Ascending aorta (tissue), 2 donors: ENCODE results near the gene RAPGEF4. TPM values are rescaled to one million over a fixed set of nuclear protein-coding genes. Genes with fewer than 3 reads are reported as not detected.

Experiments used
- DNase-seq, 2 donors: peaks; one replicate each; pipeline ENCODE4 v3.0.0-alpha.2; 2019; ENCODE audit warnings: low spot score in 2 of 2
- H3K27ac ChIP-seq, 2 donors: fragments of 200-600 bp; sonication (generic); one replicate each; pipeline ENCODE4 v1.5.1; 2016 to 2017; ENCODE audit warnings: mild to moderate bottlenecking in 1 of 2
- H3K27me3 ChIP-seq: fragments of 200-600 bp; sonication (generic); one replicate; pipeline ENCODE4 v1.5.1; 2017
- H3K36me3 ChIP-seq, 2 donors: fragments of 200-600 bp; sonication (generic); one replicate each; pipeline ENCODE4 v1.5.1; 2016
- H3K4me1 ChIP-seq, 2 donors: fragments of 200-600 bp; sonication (generic); one replicate each; pipeline ENCODE4 v1.5.1; 2016 to 2017; ENCODE audit warnings: mild to moderate bottlenecking in 1 of 2
- H3K4me3 ChIP-seq, 2 donors: fragments of 200-600 bp; sonication (generic); one replicate each; pipeline ENCODE4 v1.5.1; 2016 to 2017; ENCODE audit warnings: mild to moderate bottlenecking in 1 of 2
- H3K9me3 ChIP-seq, 2 donors: fragments of 200-600 bp; sonication (generic); one replicate each; pipeline ENCODE4 v1.5.1; 2016
- intact Hi-C: fragments of 100-400 bp; cut with DNase I; formaldehyde crosslinking; loops from one replicate; pipeline ENCODE4 v1.15.1; 2023
- total RNA-seq: library from RNA; depleted of rRNA; stranded (reverse); fragments of >200 nt; gene quantifications from one replicate; pipeline ENCODE4 v1.1.0, GENCODE V29; 2016
- TF ChIP-seq, protein P1 (sequence below), 3 experiments: fragments of 200-600 bp in 2 of 3; fragments of 450-650 bp in 1 of 3; sonication (generic) in 2 of 3; IDR thresholded peaks; one replicate each; pipeline ENCODE4 v1.5.1; 2016 to 2019; ENCODE audit warnings: antibody characterized with exemption in 3 of 3, mild to moderate bottlenecking in 1 of 3, moderate library complexity in 1 of 3

The RAPGEF4 gene
- total RNA-seq, 1 donor from 2014 or later: 79.9 TPM

DNA sequence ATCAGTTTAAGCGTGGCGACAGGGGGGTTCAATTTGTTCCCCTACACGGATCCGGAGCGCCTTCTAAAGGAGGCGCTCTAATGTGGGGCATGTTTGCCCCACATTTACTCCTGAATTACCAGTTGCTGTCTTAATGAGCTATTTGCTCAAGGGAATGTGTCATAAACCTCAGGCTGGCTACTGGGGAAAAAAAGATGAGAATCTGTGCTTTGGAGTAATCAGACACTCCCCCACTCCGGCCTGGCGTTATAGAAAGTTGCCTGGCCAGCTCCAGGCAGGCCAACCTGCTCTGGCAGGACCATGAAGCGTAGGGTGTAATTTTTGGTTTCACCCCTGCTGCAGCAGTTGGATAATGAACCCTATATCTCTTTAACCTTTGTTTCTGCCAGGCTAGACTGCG, 309.0 kb downstream of the RAPGEF4 start:
- no peaks in the 10 kb centered on the region for H3K36me3 ChIP-seq
- no peak overlapping the region for H3K4me3 ChIP-seq
- no peak for DNase-seq
- TF ChIP-seq, protein P1, sequence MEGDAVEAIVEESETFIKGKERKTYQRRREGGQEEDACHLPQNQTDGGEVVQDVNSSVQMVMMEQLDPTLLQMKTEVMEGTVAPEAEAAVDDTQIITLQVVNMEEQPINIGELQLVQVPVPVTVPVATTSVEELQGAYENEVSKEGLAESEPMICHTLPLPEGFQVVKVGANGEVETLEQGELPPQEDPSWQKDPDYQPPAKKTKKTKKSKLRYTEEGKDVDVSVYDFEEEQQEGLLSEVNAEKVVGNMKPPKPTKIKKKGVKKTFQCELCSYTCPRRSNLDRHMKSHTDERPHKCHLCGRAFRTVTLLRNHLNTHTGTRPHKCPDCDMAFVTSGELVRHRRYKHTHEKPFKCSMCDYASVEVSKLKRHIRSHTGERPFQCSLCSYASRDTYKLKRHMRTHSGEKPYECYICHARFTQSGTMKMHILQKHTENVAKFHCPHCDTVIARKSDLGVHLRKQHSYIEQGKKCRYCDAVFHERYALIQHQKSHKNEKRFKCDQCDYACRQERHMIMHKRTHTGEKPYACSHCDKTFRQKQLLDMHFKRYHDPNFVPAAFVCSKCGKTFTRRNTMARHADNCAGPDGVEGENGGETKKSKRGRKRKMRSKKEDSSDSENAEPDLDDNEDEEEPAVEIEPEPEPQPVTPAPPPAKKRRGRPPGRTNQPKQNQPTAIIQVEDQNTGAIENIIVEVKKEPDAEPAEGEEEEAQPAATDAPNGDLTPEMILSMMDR (IDR thresholded peaks at IDR 0.05): no peak
- H3K27me3 ChIP-seq: no peaks in the 10 kb centered on the region
- no peak overlapping the region for H3K27ac ChIP-seq
- H3K9me3 ChIP-seq: no peaks in the 10 kb centered on the region
- intact Hi-C loops: no loop called here
- H3K4me1 ChIP-seq: peaks cover 0 to 3% of the 10 kb centered on the region in 2 donors

DNA sequence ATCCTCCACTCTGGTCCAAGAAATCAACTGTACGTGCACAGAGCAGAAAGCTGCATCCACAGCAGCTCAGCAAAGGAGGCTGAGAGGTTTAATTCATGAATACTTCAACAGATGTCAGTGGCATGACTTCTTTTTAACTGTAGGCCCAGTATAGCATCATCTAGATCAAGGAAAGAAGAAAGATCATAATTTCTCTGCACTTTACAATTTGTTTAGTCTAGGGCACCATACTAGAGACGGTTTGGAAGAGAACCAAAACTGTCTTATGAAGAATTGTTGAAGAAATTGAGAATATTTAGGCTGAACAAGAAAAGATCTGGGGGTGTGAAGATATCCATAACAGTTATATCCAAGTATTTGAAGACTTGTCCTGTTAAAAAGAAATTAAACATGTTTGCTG, 309.5 kb downstream of the RAPGEF4 start:
- Histone ChIP-seq H3K36me3 (no peaks in the 10 kb centered on the region), H3K4me3 (no peak overlapping the region), H3K27ac (no peak overlapping the region), H3K4me1 (peaks cover 0 to 6% of the 10 kb centered on the region in 2 donors), H3K9me3 (no peaks in the 10 kb centered on the region), H3K27me3 (no peaks in the 10 kb centered on the region)
- TF ChIP-seq, protein P1 (IDR thresholded peaks at IDR 0.05): no peak
- intact Hi-C loops: no loop called here
- no peak for DNase-seq

DNA sequence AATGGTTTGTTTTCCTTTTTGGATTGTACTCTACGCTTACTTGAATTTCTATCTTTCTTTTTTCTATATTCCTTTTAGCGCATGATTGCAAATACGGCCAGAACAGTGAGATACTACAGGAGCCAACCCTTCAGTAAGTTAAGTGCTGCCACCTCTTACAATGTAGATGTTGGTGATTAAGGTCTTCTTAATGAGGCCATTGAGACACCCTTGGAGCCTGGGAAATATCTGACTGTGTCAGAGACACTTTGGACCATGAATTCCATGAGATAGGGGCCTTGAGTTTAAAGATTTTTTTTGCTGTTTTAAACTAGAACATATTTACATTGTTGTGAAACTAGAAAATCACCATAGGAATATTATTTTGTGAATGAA, 312.9 kb downstream of the RAPGEF4 start:
- Histone ChIP-seq H3K4me1 (peaks cover 0 to 6% of the 10 kb centered on the region in 2 donors), H3K4me3 (no peak overlapping the region), H3K36me3 (no peaks in the 10 kb centered on the region), H3K27ac (peak overlapping the region; percentile 16 to 59), H3K27me3 (no peaks in the 10 kb centered on the region), H3K9me3 (no peaks in the 10 kb centered on the region)
- no peak for DNase-seq
- intact Hi-C loops: no loop called here
- TF ChIP-seq, protein P1 (IDR thresholded peaks at IDR 0.05): no peak

DNA sequence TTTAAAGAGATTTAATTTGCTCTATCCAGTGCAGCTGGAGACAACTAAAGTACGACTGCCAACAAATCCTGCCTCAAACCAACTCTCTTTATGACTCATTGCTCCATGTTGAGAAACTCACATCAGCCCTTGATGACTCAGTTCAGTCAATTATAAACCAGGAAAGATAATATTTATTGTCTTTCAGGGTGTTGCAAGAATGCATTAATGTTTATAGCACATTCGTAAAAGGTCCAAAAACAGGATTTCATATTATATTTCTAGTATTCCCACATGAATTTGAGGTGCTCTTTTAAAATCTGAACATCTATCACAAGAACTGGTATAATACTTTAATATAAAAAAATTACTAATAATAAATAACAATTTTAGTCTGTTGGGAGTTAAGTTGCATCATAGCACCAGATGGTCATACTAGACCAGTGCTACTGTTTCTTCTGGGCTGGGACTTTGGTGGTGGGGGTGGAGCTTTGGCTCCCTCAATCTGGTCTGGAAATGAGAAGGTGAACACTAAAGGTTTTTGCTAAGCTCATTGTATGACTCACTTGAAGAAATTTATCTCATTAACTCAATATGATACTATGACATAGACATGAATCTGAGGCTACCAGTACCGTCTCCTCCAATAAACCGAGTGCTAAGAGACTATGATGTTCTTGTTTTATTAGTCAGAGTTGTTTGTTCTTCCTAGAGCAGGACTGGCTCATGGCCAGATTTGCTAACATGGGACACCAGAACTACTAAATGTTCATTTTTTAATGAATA, 313.4 kb downstream of the RAPGEF4 start:
- H3K27ac ChIP-seq: peak overlapping the region; percentile 16 to 59
- H3K27me3 ChIP-seq: no peaks in the 10 kb centered on the region
- H3K4me3 ChIP-seq: no peak overlapping the region
- no peaks in the 10 kb centered on the region for H3K9me3 ChIP-seq
- peaks cover 0 to 6% of the 10 kb centered on the region in 2 donors for H3K4me1 ChIP-seq
- peak; percentile 65 to 85 for DNase-seq
- no peaks in the 10 kb centered on the region for H3K36me3 ChIP-seq
- TF ChIP-seq, protein P1 (IDR thresholded peaks at IDR 0.05): no peak
- intact Hi-C loops: loop anchor here (1.0 kb wide), 1 partner anchor 27 kb away; no protein-coding TSS in a partner anchor

DNA sequence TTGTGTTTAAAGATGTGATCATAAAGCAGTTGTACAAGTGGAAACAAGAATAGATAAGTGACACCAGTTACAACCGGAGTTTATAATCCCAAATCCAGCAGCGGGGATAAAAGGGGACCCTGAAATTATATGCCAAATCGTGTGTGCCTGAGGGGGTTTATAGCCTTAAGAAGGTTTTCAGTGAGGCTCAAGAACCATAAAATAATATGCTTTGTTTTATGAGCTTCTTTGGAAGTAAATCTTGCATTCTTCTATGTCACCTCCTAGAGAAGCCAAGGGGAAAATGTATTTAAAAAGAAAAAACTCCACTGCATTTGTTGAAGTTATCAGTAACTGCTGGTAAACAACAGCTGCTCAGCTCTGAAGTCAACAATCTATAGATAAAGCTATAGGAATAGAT, 314.2 kb downstream of the RAPGEF4 start:
- Histone ChIP-seq H3K9me3 (no peaks in the 10 kb centered on the region), H3K36me3 (no peaks in the 10 kb centered on the region), H3K4me1 (peaks cover 0 to 6% of the 10 kb centered on the region in 2 donors), H3K27ac (peak overlapping the region in 1 of 2 donors; percentile 53), H3K27me3 (no peaks in the 10 kb centered on the region), H3K4me3 (no peak overlapping the region)
- DNase-seq: no peak
- TF ChIP-seq, protein P1 (IDR thresholded peaks at IDR 0.05): no peak
- intact Hi-C loops: loop anchor here (1.0 kb wide), 1 partner anchor 26 kb away; no protein-coding TSS in a partner anchor
